Testis (tissue), 2 donors: Measurements from ENCODE around the gene CSMD2.

Experiments
- CTCF ChIP-seq, 3 experiments: fragments of 450-650 bp in 2 of 3; fragments of 200-600 bp in 1 of 3; sonication (generic) in 1 of 3; IDR thresholded peaks; one replicate each; pipeline ENCODE4 v1.5.1; 2016 to 2019; ENCODE audit warnings: antibody characterized with exemption in 3 of 3, mild to moderate bottlenecking in 2 of 3, moderate library complexity in 1 of 3
- POLR2A ChIP-seq: fragments of 450-650 bp; IDR thresholded peaks from one replicate; pipeline ENCODE4 v1.6.1; 2017; ENCODE audit warnings: antibody characterized with exemption, mild to moderate bottlenecking, moderate library complexity

GRCh38 chr1:34153246-34153645 is 11.8 kb downstream of the CSMD2 start:
- TF ChIP-seq CTCF (IDR thresholded peaks at IDR 0.05), result no peak
- TF ChIP-seq POLR2A, result no peak
